GM23338 (cell line): ENCODE measurements around the gene XXYLT1. TPM values are rescaled to one million over a fixed set of nuclear protein-coding genes. Genes with fewer than 3 reads are reported as not detected.

ENCODE experiments used
- ATAC-seq: fragments of 200-7000 bp; cut with Tn5 transposase; 3 replicates; pipeline ENCODE4 v1.9.1; 2020
- DNase-seq: peaks from one replicate; pipeline ENCODE4 v3.0.0-alpha.2; 2015; ENCODE audit warnings: low spot score
- H2AFZ ChIP-seq: fragments of 200-600 bp; sonication (generic); 2 replicates; pipeline ENCODE4 v1.8.0; 2016; ENCODE audit warnings: antibody characterized with exemption, mild to moderate bottlenecking, moderate library complexity
- H3F3A ChIP-seq: fragments of 200-600 bp; sonication (generic); replicated peaks from 2 replicates; pipeline ENCODE4 v1.8.0; 2017; ENCODE audit warnings: antibody characterized with exemption, mixed run types, low read depth
- H3K27ac ChIP-seq: fragments of 200-600 bp; sonication (generic); 2 replicates; pipeline ENCODE4 v1.6.1; 2016; ENCODE audit warnings: low read depth
- H3K27me3 ChIP-seq: fragments of 200-600 bp; sonication (generic); 2 replicates; pipeline ENCODE4 v1.8.0; 2016; ENCODE audit warnings: mild to moderate bottlenecking, mixed run types, moderate library complexity; ENCODE audit not compliant: insufficient read depth
- H3K36me3 ChIP-seq: fragments of 200-600 bp; sonication (generic); 2 replicates; pipeline ENCODE4 v1.8.0; 2016; ENCODE audit warnings: mild to moderate bottlenecking; ENCODE audit not compliant: insufficient read depth
- H3K4me1 ChIP-seq: fragments of 200-600 bp; sonication (generic); 2 replicates; pipeline ENCODE4 v1.8.0; 2016; ENCODE audit warnings: mild to moderate bottlenecking, moderate library complexity; ENCODE audit not compliant: insufficient read depth
- H3K4me2 ChIP-seq: fragments of 200-600 bp; sonication (generic); 2 replicates; pipeline ENCODE4 v1.7.1; 2017; ENCODE audit warnings: mixed run types
- H3K4me3 ChIP-seq: fragments of 200-600 bp; sonication (generic); 2 replicates; pipeline ENCODE4 v1.6.1; 2016; ENCODE audit warnings: mixed run types
- H3K79me2 ChIP-seq: fragments of 200-600 bp; sonication (generic); replicated peaks from 2 replicates; pipeline ENCODE4 v1.8.0; 2017; ENCODE audit warnings: mild to moderate bottlenecking; ENCODE audit not compliant: insufficient read depth
- H3K9me2 ChIP-seq: fragments of 200-600 bp; sonication (generic); 2 replicates; pipeline ENCODE4 v1.8.0; 2017; ENCODE audit not compliant: insufficient read depth
- H4K20me1 ChIP-seq: fragments of 200-600 bp; sonication (generic); replicated peaks from 2 replicates; pipeline ENCODE4 v1.8.0; 2017; ENCODE audit warnings: mild to moderate bottlenecking; ENCODE audit not compliant: insufficient read depth
- H3K27ac Mint-ChIP-seq: 2 replicates; pipeline ENCODE4 v1.8.0; 2020; ENCODE audit warnings: inconsistent platforms, mild to moderate bottlenecking, moderate library complexity, mixed read lengths
- H3K27me3 Mint-ChIP-seq: 3 replicates; pipeline ENCODE4 v1.8.0; 2022; ENCODE audit warnings: low read depth, mild to moderate bottlenecking, moderate library complexity, mixed read lengths, inconsistent platforms; ENCODE audit not compliant: insufficient read depth, poor library complexity
- H3K36me3 Mint-ChIP-seq: 3 replicates; pipeline ENCODE4 v1.8.0; 2021; ENCODE audit warnings: low read depth, mild to moderate bottlenecking, inconsistent platforms, moderate library complexity, mixed read lengths
- H3K4me1 Mint-ChIP-seq: 3 replicates; pipeline ENCODE4 v1.8.0; 2020; ENCODE audit warnings: mild to moderate bottlenecking, inconsistent platforms, mixed read lengths
- H3K4me3 Mint-ChIP-seq: 3 replicates; pipeline ENCODE4 v1.8.0; 2021; ENCODE audit warnings: moderate library complexity, mild to moderate bottlenecking, inconsistent platforms, mixed read lengths
- H3K9me3 Mint-ChIP-seq: 3 replicates; pipeline ENCODE4 v1.8.0; 2020; ENCODE audit warnings: moderate library complexity, mild to moderate bottlenecking, inconsistent platforms, mixed read lengths
- CREB1 ChIP-seq: fragments of 250-450 bp; sonication (Bioruptor Pico); IDR thresholded peaks from 2 replicates; pipeline ENCODE4 v1.5.0; 2020; ENCODE audit warnings: low read depth, mild to moderate bottlenecking, moderate library complexity
- CTCF ChIP-seq, 2 experiments: fragments of 200-600 bp in 1 of 2; sonication (generic) in 1 of 2; conservative IDR thresholded peaks; 2 replicates each; pipeline versions ENCODE4 v1.5.1 to v1.6.1; 2016 to 2017; ENCODE audit warnings: antibody characterized with exemption in 2 of 2, low read depth in 2 of 2, mild to moderate bottlenecking in 2 of 2, moderate library complexity in 1 of 2
- ETS1 ChIP-seq: IDR thresholded peaks from 2 replicates; pipeline ENCODE4 v1.6.1; 2016; ENCODE audit warnings: antibody characterized with exemption
- EZH2 ChIP-seq: fragments of 200-600 bp; sonication (generic); IDR thresholded peaks from one replicate; pipeline ENCODE4 v1.8.0; 2017; ENCODE audit warnings: antibody characterized with exemption, mild to moderate bottlenecking, low read depth; ENCODE audit not compliant: unreplicated experiment
- EZH2phosphoT487 ChIP-seq: fragments of 200-600 bp; sonication (generic); IDR thresholded peaks from one replicate; pipeline ENCODE4 v1.8.1; 2018; ENCODE audit warnings: antibody characterized with exemption; ENCODE audit not compliant: unreplicated experiment
- JUNB ChIP-seq: IDR thresholded peaks from one replicate; pipeline ENCODE4 v1.6.1; 2016; ENCODE audit warnings: antibody characterized with exemption; ENCODE audit not compliant: unreplicated experiment
- NANOG ChIP-seq: IDR thresholded peaks from 2 replicates; pipeline ENCODE4 v1.6.1; 2016; ENCODE audit warnings: antibody characterized with exemption, borderline replicate concordance
- POLR2AphosphoS5 ChIP-seq: IDR thresholded peaks from 2 replicates; pipeline ENCODE4 v1.6.1; 2016; ENCODE audit warnings: antibody characterized with exemption, low read depth
- REST ChIP-seq: IDR thresholded peaks from one replicate; pipeline ENCODE4 v1.6.1; 2018; ENCODE audit warnings: antibody characterized with exemption; ENCODE audit not compliant: unreplicated experiment
- STAT1 ChIP-seq: IDR thresholded peaks from one replicate; pipeline ENCODE4 v1.6.1; 2016; ENCODE audit warnings: antibody characterized with exemption; ENCODE audit not compliant: unreplicated experiment
- ZNF114 ChIP-seq: fragments of 250-450 bp; sonication (Bioruptor Pico); IDR thresholded peaks from 2 replicates; pipeline ENCODE4 v1.5.0; 2020; ENCODE audit warnings: mild to moderate bottlenecking, moderate library complexity
- ZNF331 ChIP-seq: fragments of 250-450 bp; sonication (Bioruptor Pico); IDR thresholded peaks from 2 replicates; pipeline ENCODE4 v1.5.0; 2020; ENCODE audit warnings: low read depth, mild to moderate bottlenecking, moderate library complexity
- ZNF462 ChIP-seq: fragments of 250-450 bp; sonication (Bioruptor Pico); IDR thresholded peaks from 2 replicates; pipeline ENCODE4 v1.5.0; 2020; ENCODE audit warnings: mild to moderate bottlenecking, moderate library complexity
- polyA plus RNA-seq: library from polyadenylated mRNA; unstranded; fragments of >200 nt; fragmentation: Nextera tagmentation; extraction: Ambion mirVana; gene quantifications from 2 replicates; pipeline ENCODE4 v1.2.1, GENCODE V29; 2016
- total RNA-seq: library from RNA; depleted of rRNA; stranded (reverse); fragments of >200 nt; shearing (Covaris generic); gene quantifications from 2 replicates; pipeline ENCODE4 v1.2.3, GENCODE V29; 2014

XXYLT1 gene
- total and polyA plus RNA-seq, 2 experiments from 2014 or later, result 13.5 to 34.8 TPM

- Histone ChIP-seq H3K4me3 (no peak overlapping the region), H3K4me1 (peaks cover 22% of the 10 kb centered on the region), H3K27ac (no peak overlapping the region), H4K20me1 (no peaks in the 10 kb centered on the region; the same call in none of the 2 replicates), H3K36me3 (no peaks in the 10 kb centered on the region; the same call in 1 of the 2 replicates), H3K9me2 (0 out of 2 replicates have a peak, but pooled peaks cover 4% of the 10 kb centered on the region), H3K79me2 (peaks cover 72% of the 10 kb centered on the region), H3F3A (no peaks in the 10 kb centered on the region), H2AFZ (no peak overlapping the region), H3K27me3 (no peaks in the 10 kb centered on the region), H3K4me2 (no peak overlapping the region)
- Mint-ChIP-seq H3K4me3 (no peak overlapping the region), H3K27me3 (peaks cover 8% of the 10 kb centered on the region), H3K27ac (no peak overlapping the region), H3K36me3 (0 out of 3 replicates have a peak, but pooled peaks cover 1% of the 10 kb centered on the region), H3K4me1 (peaks cover 34% of the 10 kb centered on the region), H3K9me3 (no peaks in the 10 kb centered on the region)
- ATAC-seq, result no peak
- TF ChIP-seq JUNB, result no peak
- TF ChIP-seq ETS1, result no peak
- TF ChIP-seq ZNF331 (CRISPR knock-in tag), result no peak
- no peak for TF ChIP-seq POLR2AphosphoS5
- TF ChIP-seq ZNF114, result no peak
- no peak for TF ChIP-seq CTCF (conservative IDR thresholded peaks at IDR 0.05; ENCODE audit: low read depth in 2 of 2)
- no peak for TF ChIP-seq REST
- no peak for TF ChIP-seq EZH2
- no peak for TF ChIP-seq STAT1
- TF ChIP-seq ZNF462 (CRISPR knock-in tag), result no peak
- no peak for TF ChIP-seq CREB1 (CRISPR knock-in tag)
- no peak for TF ChIP-seq EZH2phosphoT487
- TF ChIP-seq NANOG, result no peak
- DNase-seq, result no peak
Measured at GRCh38 chr3:195200010-195200822, 70.7 kb downstream of the XXYLT1 start.
